Fibroblast of lung (primary cell): ENCODE results near the gene MEGF6. TPM values are rescaled to one million over a fixed set of nuclear protein-coding genes. Genes with fewer than 3 reads are reported as not detected.

Source experiments
- DNase-seq, 2 donors: peaks; one replicate each; pipeline versions ENCODE4 v3.0.0 to v3.0.0-alpha.2; 2010; ENCODE audit warnings: low read depth in 2 of 2
- H2AFZ ChIP-seq: 2 replicates; pipeline ENCODE4 v1.5.1; 2012; ENCODE audit warnings: low read length, control low read depth, inconsistent platforms
- H3K27ac ChIP-seq: 2 replicates; pipeline ENCODE4 v1.5.1; 2011; ENCODE audit warnings: low read length, control low read depth; ENCODE audit not compliant: insufficient read depth
- H3K27me3 ChIP-seq: 2 replicates; pipeline ENCODE4 v1.5.1; 2011; ENCODE audit warnings: mild to moderate bottlenecking, low read length; ENCODE audit not compliant: control insufficient read depth, insufficient read depth
- H3K36me3 ChIP-seq: 2 replicates; pipeline ENCODE4 v1.5.1; 2011; ENCODE audit warnings: low read length; ENCODE audit not compliant: control insufficient read depth, insufficient read depth
- H3K4me1 ChIP-seq: 2 replicates; pipeline ENCODE4 v1.5.1; 2011; ENCODE audit warnings: low read length; ENCODE audit not compliant: control insufficient read depth, insufficient read depth; ENCODE audit errors: extremely low read depth
- H3K4me2 ChIP-seq: 2 replicates; pipeline ENCODE4 v1.5.1; 2011; ENCODE audit warnings: low read length, control low read depth; ENCODE audit not compliant: insufficient read depth; ENCODE audit errors: extremely low read depth
- H3K4me3 ChIP-seq, 4 experiments: fragments of 200-600 bp in 1 of 4; sonication (generic) in 1 of 4; replicated peaks in 1 of 4; 2 replicates each; pipeline ENCODE4 v1.5.1; 2011 to 2016; ENCODE audit warnings: low read length in 4 of 4, low read depth in 3 of 4, mild to moderate bottlenecking in 3 of 4, control low read depth in 2 of 4, inconsistent platforms in 1 of 4, mixed read lengths in 1 of 4; ENCODE audit not compliant: insufficient read depth in 1 of 4; ENCODE audit errors: control extremely low read depth in 1 of 4
- H3K79me2 ChIP-seq: 2 replicates; pipeline ENCODE4 v1.5.1; 2012; ENCODE audit warnings: mild to moderate bottlenecking, low read length, inconsistent platforms; ENCODE audit not compliant: control insufficient read depth, insufficient read depth
- H3K9ac ChIP-seq: 2 replicates; pipeline ENCODE4 v1.5.1; 2011; ENCODE audit warnings: mild to moderate bottlenecking, low read length, control low read depth; ENCODE audit not compliant: insufficient read depth
- H3K9me3 ChIP-seq: 2 replicates; pipeline ENCODE4 v1.5.1; 2012; ENCODE audit warnings: low read depth, low read length; ENCODE audit not compliant: control insufficient read depth, insufficient read depth
- H4K20me1 ChIP-seq: 2 replicates; pipeline ENCODE4 v1.5.1; 2011; ENCODE audit warnings: low read length; ENCODE audit not compliant: control insufficient read depth, insufficient read depth; ENCODE audit errors: extremely low read depth
- EZH2 ChIP-seq: IDR thresholded peaks from 2 replicates; pipeline ENCODE4 v1.5.1; 2012; ENCODE audit warnings: low read length, control low read depth, mild to moderate bottlenecking; ENCODE audit errors: missing control alignments
- polyA plus RNA-seq, 2 donors: library from polyadenylated mRNA; depleted of rRNA in 1 of 2; stranded (reverse) in 1 of 2; unstranded in 1 of 2; fragments of >200 nt; gene quantifications; 2 replicates each; pipeline ENCODE4 v1.2.1, GENCODE V29; 2011 to 2012; ENCODE audit warnings: missing spikeins in 1 of 2
- total RNA-seq: library from RNA; depleted of rRNA; stranded (reverse); fragments of >200 nt; gene quantifications from 2 replicates; pipeline ENCODE4 v1.2.1, GENCODE V29; 2014
- TF ChIP-seq, protein P1 (sequence below), 2 donors: IDR thresholded peaks in 1 of 2; conservative IDR thresholded peaks in 1 of 2; 1 replicate in 1 of 2; 2 replicates in 1 of 2; pipeline ENCODE4 v1.5.1; 2011 to 2012; ENCODE audit warnings: low read length in 2 of 2, control low read depth in 1 of 2, inconsistent platforms in 1 of 2, low read depth in 1 of 2, mild to moderate bottlenecking in 1 of 2

MEGF6 gene
- total and polyA plus RNA-seq, 2 donors (not counting 1 experiment from before 2014, with no cell fraction given), result 1.6 to 11.6 TPM

DNA sequence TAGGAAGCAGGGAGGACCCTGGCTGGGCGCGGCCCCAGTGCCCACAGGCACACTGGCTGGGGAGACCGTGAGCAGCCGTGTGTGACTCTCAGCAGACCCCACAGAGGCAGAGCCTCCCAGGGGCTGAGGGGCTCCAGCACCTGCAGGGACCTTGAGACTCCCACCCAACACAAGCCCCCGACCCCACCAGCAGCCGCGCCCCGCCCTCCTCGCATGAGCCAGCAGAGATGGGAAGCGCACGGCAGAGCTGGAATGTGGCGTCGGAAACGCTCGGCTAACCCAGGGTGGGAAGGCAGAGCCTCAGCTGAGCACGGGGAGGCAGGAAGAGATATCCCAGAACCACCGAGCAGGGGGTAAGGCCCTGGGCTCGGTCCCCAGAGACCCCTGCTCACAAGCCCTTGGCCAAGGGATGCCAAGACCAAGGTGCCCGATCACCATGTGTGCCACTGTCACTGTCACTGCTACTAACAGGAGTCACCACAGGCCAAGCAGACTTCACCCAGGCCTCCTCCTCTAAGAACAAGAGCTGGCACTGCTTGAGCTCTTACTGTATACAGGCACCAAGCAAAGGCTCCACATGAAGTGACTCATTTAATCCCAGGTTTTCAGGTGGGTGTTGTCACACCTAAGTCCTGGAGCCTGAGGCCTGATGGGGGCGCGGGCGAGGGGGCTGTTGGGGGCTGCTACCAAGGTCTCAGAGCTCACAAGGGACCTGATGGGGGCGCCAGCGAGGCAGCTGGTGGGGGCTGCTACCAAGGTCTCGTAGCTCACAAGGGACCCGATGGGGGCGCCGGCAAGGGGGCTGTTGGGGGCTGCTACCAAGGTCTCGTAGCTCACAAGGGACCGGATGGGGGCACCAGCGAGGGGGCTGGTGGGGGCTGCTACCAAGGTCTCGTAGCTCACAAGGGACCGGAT, 20.1 kb downstream of the MEGF6 start:
- TF ChIP-seq, protein P1, sequence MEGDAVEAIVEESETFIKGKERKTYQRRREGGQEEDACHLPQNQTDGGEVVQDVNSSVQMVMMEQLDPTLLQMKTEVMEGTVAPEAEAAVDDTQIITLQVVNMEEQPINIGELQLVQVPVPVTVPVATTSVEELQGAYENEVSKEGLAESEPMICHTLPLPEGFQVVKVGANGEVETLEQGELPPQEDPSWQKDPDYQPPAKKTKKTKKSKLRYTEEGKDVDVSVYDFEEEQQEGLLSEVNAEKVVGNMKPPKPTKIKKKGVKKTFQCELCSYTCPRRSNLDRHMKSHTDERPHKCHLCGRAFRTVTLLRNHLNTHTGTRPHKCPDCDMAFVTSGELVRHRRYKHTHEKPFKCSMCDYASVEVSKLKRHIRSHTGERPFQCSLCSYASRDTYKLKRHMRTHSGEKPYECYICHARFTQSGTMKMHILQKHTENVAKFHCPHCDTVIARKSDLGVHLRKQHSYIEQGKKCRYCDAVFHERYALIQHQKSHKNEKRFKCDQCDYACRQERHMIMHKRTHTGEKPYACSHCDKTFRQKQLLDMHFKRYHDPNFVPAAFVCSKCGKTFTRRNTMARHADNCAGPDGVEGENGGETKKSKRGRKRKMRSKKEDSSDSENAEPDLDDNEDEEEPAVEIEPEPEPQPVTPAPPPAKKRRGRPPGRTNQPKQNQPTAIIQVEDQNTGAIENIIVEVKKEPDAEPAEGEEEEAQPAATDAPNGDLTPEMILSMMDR (conservative IDR thresholded peaks at IDR 0.05 in 1 of 2, IDR thresholded peaks at IDR 0.05 in 1 of 2; ENCODE audit: low read depth in 1 of 2, low read length in 2 of 2), result no peak
- TF ChIP-seq EZH2, result no peak
- Histone ChIP-seq H3K36me3 (no peaks in the 10 kb centered on the region), H3K4me1 (no peaks in the 10 kb centered on the region), H2AFZ (no peak overlapping the region), H3K9me3 (no peaks in the 10 kb centered on the region), H3K27ac (no peak overlapping the region), H3K27me3 (no peaks in the 10 kb centered on the region), H3K9ac (no peak overlapping the region), H3K79me2 (no peaks in the 10 kb centered on the region), H3K4me2 (no peak overlapping the region), H3K4me3 (no peak overlapping the region), H4K20me1 (no peaks in the 10 kb centered on the region)
- no peak for DNase-seq

GRCh38 chr1:3590139-3590763, 21.1 kb downstream of the MEGF6 start:
- Histone ChIP-seq H2AFZ (no peak overlapping the region), H4K20me1 (no peaks in the 10 kb centered on the region), H3K4me2 (no peak overlapping the region), H3K27ac (no peak overlapping the region), H3K4me1 (no peaks in the 10 kb centered on the region), H3K9ac (no peak overlapping the region), H3K27me3 (no peaks in the 10 kb centered on the region), H3K36me3 (no peaks in the 10 kb centered on the region), H3K4me3 (no peak overlapping the region), H3K79me2 (no peaks in the 10 kb centered on the region), H3K9me3 (no peaks in the 10 kb centered on the region)
- DNase-seq, result no peak
- TF ChIP-seq, protein P1 (conservative IDR thresholded peaks at IDR 0.05 in 1 of 2, IDR thresholded peaks at IDR 0.05 in 1 of 2; ENCODE audit: low read depth in 1 of 2, low read length in 2 of 2), result no peak
- no peak for TF ChIP-seq EZH2

GRCh38 chr1:3588395-3588794, 22.9 kb downstream of the MEGF6 start:
- Histone ChIP-seq H3K27ac (no peak overlapping the region), H3K4me2 (no peak overlapping the region), H3K4me3 (no peak overlapping the region), H3K36me3 (no peaks in the 10 kb centered on the region), H4K20me1 (no peaks in the 10 kb centered on the region), H2AFZ (no peak overlapping the region), H3K27me3 (no peaks in the 10 kb centered on the region), H3K9ac (no peak overlapping the region), H3K4me1 (no peaks in the 10 kb centered on the region), H3K9me3 (no peaks in the 10 kb centered on the region), H3K79me2 (no peaks in the 10 kb centered on the region)
- DNase-seq, result no peak
- no peak for TF ChIP-seq EZH2
- TF ChIP-seq, protein P1 (conservative IDR thresholded peaks at IDR 0.05 in 1 of 2, IDR thresholded peaks at IDR 0.05 in 1 of 2; ENCODE audit: low read depth in 1 of 2, low read length in 2 of 2), result no peak
